ENCODE results near the gene OR8G1.

- TF ChIP-seq CTCF (IDR thresholded peaks at IDR 0.05; ENCODE audit: insufficient read depth, low read length, poor library complexity, severe bottlenecking): no peak
- TF ChIP-seq EZH2phosphoT487 (conservative IDR thresholded peaks at IDR 0.05; ENCODE audit: low read length): no peak
Observed at GRCh38 chr11:124256076-124256475, 15.2 kb downstream of the OR8G1 start, which contains the start of gene OR8G5.

Data from SU-DHL-6 (cell line).